HL-60 (cell line): Measurements from ENCODE around the gene SLC27A1.

Experiments used
- DNase-seq, 2 experiments: peaks; one replicate each; pipeline ENCODE4 v3.0.0-alpha.2; 2010 to 2020; ENCODE audit warnings: low read depth in 1 of 2, low spot score in 1 of 2
- H3K27ac ChIP-seq: fragments of 250-450 bp; sonication (Bioruptor Pico); replicated peaks from 2 replicates; pipeline ENCODE4 v1.5.1; 2020; ENCODE audit warnings: mild to moderate bottlenecking, moderate library complexity
- H3K27me3 ChIP-seq: fragments of 250-450 bp; sonication (Bioruptor Pico); 2 replicates; pipeline ENCODE4 v1.5.1; 2021; ENCODE audit warnings: mild to moderate bottlenecking, moderate library complexity; ENCODE audit not compliant: insufficient read depth, poor library complexity, severe bottlenecking
- H3K4me3 ChIP-seq: replicated peaks from 2 replicates; pipeline ENCODE4 v1.5.1; 2011; ENCODE audit warnings: mild to moderate bottlenecking, control low read depth, low read length; ENCODE audit not compliant: insufficient read depth
- GABPA ChIP-seq: IDR thresholded peaks from 2 replicates; pipeline ENCODE4 v1.6.1; 2012; ENCODE audit warnings: low read depth
- POLR2AphosphoS5 ChIP-seq: IDR thresholded peaks from 2 replicates; pipeline ENCODE4 v1.6.1; 2012; ENCODE audit warnings: low read depth
- SPI1 ChIP-seq: IDR thresholded peaks from 2 replicates; pipeline ENCODE4 v1.6.1; 2012; ENCODE audit warnings: low read depth, mild to moderate bottlenecking, borderline replicate concordance
- TF ChIP-seq, protein P1 (sequence below): IDR thresholded peaks from one replicate; pipeline ENCODE4 v1.5.1; 2011; ENCODE audit warnings: low read length, control low read depth, inconsistent platforms; ENCODE audit not compliant: insufficient read depth
- TF ChIP-seq, protein P2 (sequence below): IDR thresholded peaks from 2 replicates; pipeline ENCODE4 v1.6.1; 2012; ENCODE audit warnings: low read depth; ENCODE audit not compliant: insufficient replicate concordance

The SLC27A1 gene

DNA sequence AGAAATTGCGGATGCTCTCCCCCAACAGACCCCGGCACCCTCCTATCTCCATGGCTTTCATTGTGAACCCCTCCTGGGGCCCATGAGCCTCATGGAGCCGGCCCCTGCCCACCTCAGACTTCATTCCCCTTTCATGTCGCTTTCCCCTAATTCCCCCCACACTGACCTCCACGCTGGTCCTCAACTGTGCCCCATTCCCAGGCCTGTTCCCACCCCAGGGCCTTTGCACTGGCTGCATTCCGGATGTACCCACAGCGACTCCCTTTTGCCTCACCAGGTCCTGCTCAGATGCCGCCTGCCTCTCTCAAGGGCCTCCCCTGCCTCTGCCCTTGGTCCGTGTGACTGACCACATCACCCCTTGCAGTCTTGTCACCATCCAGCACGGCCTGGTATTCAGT, 13.3 kb downstream of the SLC27A1 start:
- Histone ChIP-seq H3K4me3 (no peak overlapping the region), H3K27ac (no peak overlapping the region), H3K27me3 (no peaks in the 10 kb centered on the region)
- no peak for DNase-seq
- TF ChIP-seq SPI1 = no peak
- TF ChIP-seq, protein P1, sequence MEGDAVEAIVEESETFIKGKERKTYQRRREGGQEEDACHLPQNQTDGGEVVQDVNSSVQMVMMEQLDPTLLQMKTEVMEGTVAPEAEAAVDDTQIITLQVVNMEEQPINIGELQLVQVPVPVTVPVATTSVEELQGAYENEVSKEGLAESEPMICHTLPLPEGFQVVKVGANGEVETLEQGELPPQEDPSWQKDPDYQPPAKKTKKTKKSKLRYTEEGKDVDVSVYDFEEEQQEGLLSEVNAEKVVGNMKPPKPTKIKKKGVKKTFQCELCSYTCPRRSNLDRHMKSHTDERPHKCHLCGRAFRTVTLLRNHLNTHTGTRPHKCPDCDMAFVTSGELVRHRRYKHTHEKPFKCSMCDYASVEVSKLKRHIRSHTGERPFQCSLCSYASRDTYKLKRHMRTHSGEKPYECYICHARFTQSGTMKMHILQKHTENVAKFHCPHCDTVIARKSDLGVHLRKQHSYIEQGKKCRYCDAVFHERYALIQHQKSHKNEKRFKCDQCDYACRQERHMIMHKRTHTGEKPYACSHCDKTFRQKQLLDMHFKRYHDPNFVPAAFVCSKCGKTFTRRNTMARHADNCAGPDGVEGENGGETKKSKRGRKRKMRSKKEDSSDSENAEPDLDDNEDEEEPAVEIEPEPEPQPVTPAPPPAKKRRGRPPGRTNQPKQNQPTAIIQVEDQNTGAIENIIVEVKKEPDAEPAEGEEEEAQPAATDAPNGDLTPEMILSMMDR = no peak
- no peak for TF ChIP-seq GABPA
- TF ChIP-seq, protein P2, sequence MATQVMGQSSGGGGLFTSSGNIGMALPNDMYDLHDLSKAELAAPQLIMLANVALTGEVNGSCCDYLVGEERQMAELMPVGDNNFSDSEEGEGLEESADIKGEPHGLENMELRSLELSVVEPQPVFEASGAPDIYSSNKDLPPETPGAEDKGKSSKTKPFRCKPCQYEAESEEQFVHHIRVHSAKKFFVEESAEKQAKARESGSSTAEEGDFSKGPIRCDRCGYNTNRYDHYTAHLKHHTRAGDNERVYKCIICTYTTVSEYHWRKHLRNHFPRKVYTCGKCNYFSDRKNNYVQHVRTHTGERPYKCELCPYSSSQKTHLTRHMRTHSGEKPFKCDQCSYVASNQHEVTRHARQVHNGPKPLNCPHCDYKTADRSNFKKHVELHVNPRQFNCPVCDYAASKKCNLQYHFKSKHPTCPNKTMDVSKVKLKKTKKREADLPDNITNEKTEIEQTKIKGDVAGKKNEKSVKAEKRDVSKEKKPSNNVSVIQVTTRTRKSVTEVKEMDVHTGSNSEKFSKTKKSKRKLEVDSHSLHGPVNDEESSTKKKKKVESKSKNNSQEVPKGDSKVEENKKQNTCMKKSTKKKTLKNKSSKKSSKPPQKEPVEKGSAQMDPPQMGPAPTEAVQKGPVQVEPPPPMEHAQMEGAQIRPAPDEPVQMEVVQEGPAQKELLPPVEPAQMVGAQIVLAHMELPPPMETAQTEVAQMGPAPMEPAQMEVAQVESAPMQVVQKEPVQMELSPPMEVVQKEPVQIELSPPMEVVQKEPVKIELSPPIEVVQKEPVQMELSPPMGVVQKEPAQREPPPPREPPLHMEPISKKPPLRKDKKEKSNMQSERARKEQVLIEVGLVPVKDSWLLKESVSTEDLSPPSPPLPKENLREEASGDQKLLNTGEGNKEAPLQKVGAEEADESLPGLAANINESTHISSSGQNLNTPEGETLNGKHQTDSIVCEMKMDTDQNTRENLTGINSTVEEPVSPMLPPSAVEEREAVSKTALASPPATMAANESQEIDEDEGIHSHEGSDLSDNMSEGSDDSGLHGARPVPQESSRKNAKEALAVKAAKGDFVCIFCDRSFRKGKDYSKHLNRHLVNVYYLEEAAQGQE = no peak

- no peak for DNase-seq
- Histone ChIP-seq H3K27ac (no peak overlapping the region), H3K27me3 (no peaks in the 10 kb centered on the region), H3K4me3 (no peak overlapping the region)
- TF ChIP-seq GABPA (no peak), SPI1 (no peak), POLR2AphosphoS5 (no peak)
- TF ChIP-seq, protein P2 = no peak
- TF ChIP-seq, protein P1 = no peak
Measured at GRCh38 chr19:17484520-17485185, 14.3 kb downstream of the SLC27A1 start.

DNA sequence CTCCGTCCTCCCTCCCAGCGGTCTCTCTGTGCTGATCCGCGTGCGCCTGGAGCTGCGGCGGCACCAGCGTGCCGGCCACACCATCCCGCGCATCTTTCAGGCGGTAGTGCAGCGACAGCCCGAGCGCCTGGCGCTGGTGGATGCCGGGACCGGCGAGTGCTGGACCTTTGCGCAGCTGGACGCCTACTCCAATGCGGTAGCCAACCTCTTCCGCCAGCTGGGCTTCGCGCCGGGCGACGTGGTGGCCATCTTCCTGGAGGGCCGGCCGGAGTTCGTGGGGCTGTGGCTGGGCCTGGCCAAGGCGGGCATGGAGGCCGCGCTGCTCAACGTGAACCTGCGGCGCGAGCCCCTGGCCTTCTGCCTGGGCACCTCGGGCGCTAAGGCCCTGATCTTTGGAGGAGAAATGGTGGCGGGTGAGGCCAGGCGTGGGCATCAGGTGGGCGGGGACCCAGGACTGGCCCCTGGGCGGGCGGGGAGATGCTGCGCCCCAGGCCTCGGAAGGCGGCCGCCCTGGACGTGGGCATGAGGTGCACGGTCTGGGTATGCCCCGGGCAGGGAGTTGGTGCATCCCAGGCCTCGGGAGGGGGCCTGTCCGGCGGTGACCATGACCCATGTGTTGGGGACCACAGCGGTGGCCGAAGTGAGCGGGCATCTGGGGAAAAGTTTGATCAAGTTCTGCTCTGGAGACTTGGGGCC, 16.4 kb downstream of the SLC27A1 start:
- DNase-seq = no peak
- Histone ChIP-seq H3K27me3 (no peaks in the 10 kb centered on the region), H3K27ac (no peak overlapping the region), H3K4me3 (no peak overlapping the region)
- TF ChIP-seq, protein P2 = no peak
- TF ChIP-seq, protein P1 = no peak
- TF ChIP-seq POLR2AphosphoS5 = no peak
- TF ChIP-seq GABPA = no peak
- no peak for TF ChIP-seq SPI1
